ENCODE data around the gene KAT14.
"Not testable (repeated sequence)": the region's sequence is repeated elsewhere in the genome, so short reads cannot be mapped to it uniquely, and the experiment has no call there.

The KAT14 gene

DNA sequence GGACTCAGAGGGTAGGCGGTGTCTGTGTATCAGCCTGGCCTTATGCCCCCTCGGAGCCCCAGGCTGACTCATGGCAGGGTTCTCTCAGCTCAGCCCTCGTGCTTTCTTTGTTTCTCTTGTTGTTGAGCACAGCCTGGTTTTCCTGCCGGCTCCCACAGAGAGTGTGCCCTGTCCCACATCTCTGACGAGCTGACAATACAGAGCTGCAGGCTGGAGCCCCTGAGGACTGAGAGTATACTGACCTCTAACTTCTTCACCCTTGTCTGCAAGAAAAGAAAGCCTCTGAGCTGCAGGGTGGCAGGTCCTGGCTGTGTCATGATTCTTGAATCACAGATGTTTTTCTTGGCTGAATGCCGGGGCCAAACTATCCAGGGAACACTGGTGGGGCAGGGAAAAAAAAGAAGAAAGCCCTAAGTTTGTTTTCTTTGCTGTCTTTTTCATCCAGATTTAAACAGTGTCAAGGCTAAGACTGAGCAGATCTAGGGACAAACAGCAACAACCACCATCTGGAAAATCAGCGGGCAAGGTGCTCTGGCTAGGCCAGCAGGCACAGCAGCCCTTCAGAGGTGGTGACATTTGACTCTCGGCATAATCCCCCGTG lies 87.4 kb downstream of the KAT14 start:
- DNase-seq = peak; percentile 80

- DNase-seq = no peak
Observed at GRCh38 chr20:18225632-18226031, 88.0 kb downstream of the KAT14 start.

DNA sequence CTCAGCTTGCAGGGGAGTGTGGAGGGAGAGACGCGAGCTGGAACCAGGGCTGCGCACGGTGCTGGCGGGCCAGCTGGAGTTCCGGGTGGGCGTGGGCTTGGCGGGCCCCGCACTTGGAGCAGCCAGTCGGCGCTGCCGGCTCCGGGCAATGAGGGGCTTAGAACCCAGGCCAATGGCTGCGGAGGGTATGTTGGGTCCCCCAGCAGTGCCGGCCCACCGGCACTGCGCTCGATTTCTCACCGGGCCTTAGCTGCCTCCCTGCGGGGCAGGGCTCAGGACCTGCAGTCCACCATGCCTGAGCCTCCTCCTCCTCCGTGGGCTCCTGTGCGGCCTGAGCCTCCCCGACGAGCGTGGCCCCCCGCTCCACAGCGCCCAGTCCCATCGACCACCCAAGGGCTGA lies 89.1 kb downstream of the KAT14 start:
- not testable (repeated sequence) for DNase-seq

GRCh38 chr20:18233408-18233943 lies 95.8 kb downstream of the KAT14 start:
- DNase-seq = no peak
